Measurements from ENCODE around the gene BBOF1.

DNA sequence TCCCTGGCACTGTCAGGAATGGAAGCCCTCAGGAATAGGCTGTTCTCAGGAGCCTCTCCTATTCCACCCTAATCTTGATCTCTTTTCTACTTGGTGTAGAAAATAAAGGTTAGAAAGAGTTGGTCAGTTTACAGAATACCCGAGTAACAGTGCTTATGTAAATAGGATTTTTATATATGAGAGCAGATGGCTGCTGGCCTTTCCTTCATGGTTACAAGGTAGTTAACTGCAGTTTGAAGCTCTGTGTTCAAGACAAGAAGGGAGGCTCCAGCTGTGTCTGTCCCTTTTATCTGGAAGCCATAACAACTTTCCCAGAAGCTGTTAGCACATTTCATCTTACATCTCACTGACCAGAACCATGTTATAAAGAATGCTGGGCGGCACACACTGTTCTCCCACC is 23.1 kb downstream of the BBOF1 start:
- TF ChIP-seq POLR2A (IDR thresholded peaks at IDR 0.05; ENCODE audit: low read depth, low read length) (no peak), POLR2AphosphoS5 (IDR thresholded peaks at IDR 0.05; ENCODE audit: low read depth, low read length) (no peak), TAF1 (IDR thresholded peaks at IDR 0.05; ENCODE audit: low read depth, low read length) (no peak), POU2F2 (IDR thresholded peaks at IDR 0.05; ENCODE audit: low read depth, low read length) (no peak)
